ENCODE results near the gene LMO7.
"Not testable (repeated sequence)": the region's sequence is repeated elsewhere in the genome, so short reads cannot be mapped to it uniquely, and the experiment has no call there.

DNA sequence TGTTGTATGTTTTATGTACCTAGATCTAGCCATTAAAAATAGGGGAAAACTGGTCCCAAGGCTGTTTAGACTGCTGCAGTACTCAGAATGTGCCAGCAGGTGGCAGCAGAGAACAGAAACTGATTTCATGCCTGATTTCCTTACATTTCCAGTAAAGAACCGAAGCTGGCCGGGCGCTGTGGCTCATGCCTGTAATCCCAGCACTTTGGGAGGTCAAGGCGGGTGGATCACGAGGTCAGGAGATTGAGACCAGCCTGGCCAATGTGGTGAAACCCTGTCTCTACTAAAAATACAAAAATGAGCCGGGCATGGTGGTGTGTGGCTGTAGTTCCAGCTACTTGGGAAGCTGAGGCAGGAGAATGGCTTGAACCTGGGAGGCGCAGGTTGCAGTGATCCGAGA lies 59.8 kb downstream of the LMO7 start:
- TF ChIP-seq POLR2A (IDR thresholded peaks at IDR 0.05; ENCODE audit: low read depth, low read length); TAF1 (IDR thresholded peaks at IDR 0.05; ENCODE audit: borderline replicate concordance, low read depth, low read length); POLR2AphosphoS5 (IDR thresholded peaks at IDR 0.05; ENCODE audit: low read depth, low read length): not testable (repeated sequence)

Data from GM12892 (cell line).